Hepatocyte (in vitro differentiated cells): ENCODE results near the gene PEMT. TPM values are rescaled to one million over a fixed set of nuclear protein-coding genes. Genes with fewer than 3 reads are reported as not detected.
"Not testable (repeated sequence)": the region's sequence is repeated elsewhere in the genome, so short reads cannot be mapped to it uniquely, and the experiment has no call there.

Experiments used
- DNase-seq: peaks from one replicate; pipeline ENCODE4 v3.0.0-alpha.2; 2016; ENCODE audit warnings: low spot score
- H2AFZ ChIP-seq: fragments of 200-600 bp; sonication (generic); 2 replicates; pipeline ENCODE4 v1.6.0; 2016; ENCODE audit warnings: antibody characterized with exemption, mild to moderate bottlenecking
- H3K27ac ChIP-seq: fragments of 200-600 bp; sonication (generic); 2 replicates; pipeline ENCODE4 v1.5.1; 2016; ENCODE audit warnings: mild to moderate bottlenecking
- H3K27me3 ChIP-seq: fragments of 200-600 bp; sonication (generic); 2 replicates; pipeline ENCODE4 v1.6.1; 2016
- H3K36me3 ChIP-seq: fragments of 200-600 bp; sonication (generic); replicated peaks from 2 replicates; pipeline ENCODE4 v1.5.1; 2016; ENCODE audit warnings: low read depth; ENCODE audit not compliant: insufficient read depth
- H3K4me1 ChIP-seq: fragments of 200-600 bp; sonication (generic); 2 replicates; pipeline ENCODE4 v1.5.1; 2016; ENCODE audit warnings: mild to moderate bottlenecking, moderate library complexity; ENCODE audit not compliant: insufficient read depth
- H3K4me2 ChIP-seq: fragments of 200-600 bp; sonication (generic); 2 replicates; pipeline ENCODE4 v1.6.0; 2016
- H3K4me3 ChIP-seq: fragments of 200-600 bp; sonication (generic); 2 replicates; pipeline ENCODE4 v1.5.1; 2016; ENCODE audit warnings: mild to moderate bottlenecking
- H3K79me2 ChIP-seq: fragments of 200-600 bp; sonication (generic); 2 replicates; pipeline ENCODE4 v1.6.0; 2017; ENCODE audit warnings: mild to moderate bottlenecking
- H3K9me2 ChIP-seq: fragments of 200-600 bp; sonication (generic); replicated peaks from 2 replicates; pipeline ENCODE4 v1.6.0; 2017; ENCODE audit warnings: mild to moderate bottlenecking; ENCODE audit not compliant: insufficient read depth
- H3K9me3 ChIP-seq: fragments of 200-600 bp; sonication (generic); 2 replicates; pipeline ENCODE4 v1.5.1; 2016; ENCODE audit warnings: low read depth, mild to moderate bottlenecking
- H4K20me1 ChIP-seq: fragments of 200-600 bp; sonication (generic); 2 replicates; pipeline ENCODE4 v1.6.0; 2016; ENCODE audit warnings: mild to moderate bottlenecking; ENCODE audit not compliant: insufficient read depth, poor library complexity, severe bottlenecking
- EZH2 ChIP-seq: fragments of 200-600 bp; sonication (generic); IDR thresholded peaks from 2 replicates; pipeline ENCODE4 v1.6.1; 2016; ENCODE audit warnings: antibody characterized with exemption, mild to moderate bottlenecking, borderline replicate concordance
- EZH2phosphoT487 ChIP-seq: fragments of 200-600 bp; sonication (generic); IDR thresholded peaks from one replicate; pipeline ENCODE4 v1.6.1; 2018; ENCODE audit warnings: antibody characterized with exemption, mild to moderate bottlenecking, low read depth, moderate library complexity; ENCODE audit not compliant: unreplicated experiment, severe bottlenecking
- WGBS: methylation state at CpG from one replicate; pipeline ENCODE4 v1.1.6; 2016; ENCODE audit warnings: low lambda C conversion rate; ENCODE audit errors: missing lambda C conversion rate; 5-methylcytosine and 5-hydroxymethylcytosine counted together
- polyA plus RNA-seq: library from polyadenylated mRNA; unstranded; fragments of >200 nt; fragmentation: Nextera tagmentation; extraction: Ambion mirVana; gene quantifications from 2 replicates; pipeline ENCODE4 v1.2.1, GENCODE V29; 2016
- total RNA-seq: library from RNA; depleted of rRNA; stranded (reverse); fragments of >200 nt; gene quantifications from 2 replicates; pipeline ENCODE4 v1.2.3, GENCODE V29; 2014
- TF ChIP-seq, protein P1 (sequence below): fragments of 200-600 bp; sonication (generic); IDR thresholded peaks from 2 replicates; pipeline ENCODE4 v1.5.1; 2016; ENCODE audit warnings: antibody characterized with exemption, mild to moderate bottlenecking; ENCODE audit not compliant: poor library complexity

The PEMT gene
- total and polyA plus RNA-seq, 2 experiments from 2014 or later, result 50.1 to 70.4 TPM

DNA sequence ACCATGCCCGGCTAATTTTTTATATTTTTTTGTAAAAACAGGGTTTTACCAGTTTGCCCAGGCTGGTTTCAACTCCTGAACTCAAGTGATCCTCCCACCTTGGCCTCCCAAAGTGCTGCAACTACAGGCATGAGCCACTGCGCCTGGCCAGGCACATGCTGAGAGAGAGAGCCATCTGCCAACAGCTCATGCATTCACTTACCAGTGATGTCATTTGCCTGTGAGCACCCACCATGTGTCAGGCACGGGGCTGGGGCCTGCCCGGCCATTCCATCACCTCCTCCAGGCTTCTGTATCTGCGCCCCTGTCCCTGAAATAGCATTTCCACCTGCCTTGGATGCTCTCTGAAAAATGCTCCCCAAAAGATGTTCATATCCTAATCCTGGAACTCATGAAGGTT lies 43.6 kb upstream of the PEMT start:
- WGBS, result 87% methylated on average over 5 of the region's 5 CpGs
- Histone ChIP-seq H3K4me3 (no peak overlapping the region), H3K79me2 (no peaks in the 10 kb centered on the region), H3K27ac (no peak overlapping the region), H4K20me1 (no peaks in the 10 kb centered on the region), H3K36me3 (no peaks in the 10 kb centered on the region), H3K4me1 (no peaks in the 10 kb centered on the region), H3K9me3 (no peaks in the 10 kb centered on the region), H3K27me3 (no peaks in the 10 kb centered on the region), H2AFZ (no peak overlapping the region), H3K9me2 (no peaks in the 10 kb centered on the region), H3K4me2 (no peak overlapping the region)
- no peak for DNase-seq
- TF ChIP-seq EZH2phosphoT487 (no peak), EZH2 (no peak)
- TF ChIP-seq, protein P1, sequence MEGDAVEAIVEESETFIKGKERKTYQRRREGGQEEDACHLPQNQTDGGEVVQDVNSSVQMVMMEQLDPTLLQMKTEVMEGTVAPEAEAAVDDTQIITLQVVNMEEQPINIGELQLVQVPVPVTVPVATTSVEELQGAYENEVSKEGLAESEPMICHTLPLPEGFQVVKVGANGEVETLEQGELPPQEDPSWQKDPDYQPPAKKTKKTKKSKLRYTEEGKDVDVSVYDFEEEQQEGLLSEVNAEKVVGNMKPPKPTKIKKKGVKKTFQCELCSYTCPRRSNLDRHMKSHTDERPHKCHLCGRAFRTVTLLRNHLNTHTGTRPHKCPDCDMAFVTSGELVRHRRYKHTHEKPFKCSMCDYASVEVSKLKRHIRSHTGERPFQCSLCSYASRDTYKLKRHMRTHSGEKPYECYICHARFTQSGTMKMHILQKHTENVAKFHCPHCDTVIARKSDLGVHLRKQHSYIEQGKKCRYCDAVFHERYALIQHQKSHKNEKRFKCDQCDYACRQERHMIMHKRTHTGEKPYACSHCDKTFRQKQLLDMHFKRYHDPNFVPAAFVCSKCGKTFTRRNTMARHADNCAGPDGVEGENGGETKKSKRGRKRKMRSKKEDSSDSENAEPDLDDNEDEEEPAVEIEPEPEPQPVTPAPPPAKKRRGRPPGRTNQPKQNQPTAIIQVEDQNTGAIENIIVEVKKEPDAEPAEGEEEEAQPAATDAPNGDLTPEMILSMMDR, result no peak

GRCh38 chr17:17633310-17633709 lies 41.8 kb upstream of the PEMT start:
- Histone ChIP-seq H3K27me3 (no peaks in the 10 kb centered on the region), H3K4me3 (no peak overlapping the region), H3K36me3 (no peaks in the 10 kb centered on the region), H3K9me2 (no peaks in the 10 kb centered on the region), H3K9me3 (no peaks in the 10 kb centered on the region), H4K20me1 (no peaks in the 10 kb centered on the region), H3K4me2 (no peak overlapping the region), H2AFZ (no peak overlapping the region), H3K27ac (no peak overlapping the region), H3K4me1 (no peaks in the 10 kb centered on the region), H3K79me2 (no peaks in the 10 kb centered on the region)
- TF ChIP-seq, protein P1, result no peak
- TF ChIP-seq EZH2phosphoT487 (no peak), EZH2 (no peak)
- WGBS, result 91% methylated on average over 6 of the region's 6 CpGs
- DNase-seq, result no peak

- not testable (repeated sequence) for DNase-seq, H2AFZ ChIP-seq, H3K4me1 ChIP-seq, H3K27me3 ChIP-seq, H3K4me3 ChIP-seq, H3K36me3 ChIP-seq, H3K9me3 ChIP-seq, H4K20me1 ChIP-seq, H3K79me2 ChIP-seq, H3K4me2 ChIP-seq, H3K27ac ChIP-seq, H3K9me2 ChIP-seq
- 93% methylated on average over 5 of the region's 5 CpGs for WGBS
Measured at GRCh38 chr17:17632690-17633089, 41.2 kb upstream of the PEMT start.

GRCh38 chr17:17628388-17629008 lies 37.0 kb upstream of the PEMT start:
- H3K9me3 ChIP-seq, result no peaks in the 10 kb centered on the region
- no peaks in the 10 kb centered on the region for H3K9me2 ChIP-seq
- H3K4me3 ChIP-seq, result no peak overlapping the region
- H3K36me3 ChIP-seq, result no peaks in the 10 kb centered on the region
- TF ChIP-seq, protein P1, result no peak
- WGBS, result 85% methylated on average over 16 of the region's 17 CpGs
- no peaks in the 10 kb centered on the region for H3K27me3 ChIP-seq
- H2AFZ ChIP-seq, result no peak overlapping the region
- no peak overlapping the region for H3K27ac ChIP-seq
- DNase-seq, result no peak
- no peaks in the 10 kb centered on the region for H3K79me2 ChIP-seq
- no peak overlapping the region for H3K4me2 ChIP-seq
- H4K20me1 ChIP-seq, result no peaks in the 10 kb centered on the region
- no peaks in the 10 kb centered on the region for H3K4me1 ChIP-seq
